ENCODE data around the gene VSTM2L.

Gene VSTM2L

GRCh38 chr20:37911838-37912281, 8.9 kb downstream of the VSTM2L start:
- Histone ChIP-seq H3K27ac (ENCODE audit: low read length) (0 out of 2 replicates have a peak overlapping the region, but pooled peaks have one; percentile 1), H3K4me3 (ENCODE audit: low read length) (peak overlapping the region; percentile 57), H3K36me3 (replicated peaks; ENCODE audit: low read depth, low read length) (no peaks in the 10 kb centered on the region), H3K4me2 (ENCODE audit: low read length) (peak overlapping the region; percentile 74), H3K27me3 (ENCODE audit: low read depth, low read length) (no peaks in the 10 kb centered on the region), H3K4me1 (ENCODE audit: low read length) (peaks cover 39% of the 10 kb centered on the region), H4K20me1 (ENCODE audit: insufficient read depth, low read length) (no peaks in the 10 kb centered on the region), H3K9ac (ENCODE audit: low read length) (peak overlapping the region; percentile 44), H3K9me3 (ENCODE audit: insufficient read depth, low read length) (no peaks in the 10 kb centered on the region), H3K79me2 (ENCODE audit: low read length) (no peaks in the 10 kb centered on the region), H2AFZ (ENCODE audit: low read depth, low read length) (peak overlapping the region; percentile 52)
- TF ChIP-seq EZH2phosphoT487 (IDR thresholded peaks at IDR 0.05; ENCODE audit: low read depth) (no peak), CTCF (IDR thresholded peaks at IDR 0.05; ENCODE audit: low read depth, low read length) (peak; percentile 30)

GRCh38 chr20:37912874-37913273, 9.9 kb downstream of the VSTM2L start:
- Histone ChIP-seq H3K79me2 (ENCODE audit: low read length) (no peaks in the 10 kb centered on the region), H3K4me3 (ENCODE audit: low read length) (peak overlapping the region; percentile 57; the same call in 1 of the 2 replicates), H3K36me3 (replicated peaks; ENCODE audit: low read depth, low read length) (no peaks in the 10 kb centered on the region), H3K4me1 (ENCODE audit: low read length) (peaks cover 39% of the 10 kb centered on the region), H3K27me3 (ENCODE audit: low read depth, low read length) (no peaks in the 10 kb centered on the region), H3K9me3 (ENCODE audit: insufficient read depth, low read length) (no peaks in the 10 kb centered on the region), H3K27ac (ENCODE audit: low read length) (no peak overlapping the region), H3K9ac (ENCODE audit: low read length) (peak overlapping the region; percentile 44; the same call in 1 of the 2 replicates), H4K20me1 (ENCODE audit: insufficient read depth, low read length) (no peaks in the 10 kb centered on the region), H2AFZ (ENCODE audit: low read depth, low read length) (no peak overlapping the region), H3K4me2 (ENCODE audit: low read length) (peak overlapping the region; percentile 74)
- TF ChIP-seq EZH2phosphoT487 (IDR thresholded peaks at IDR 0.05; ENCODE audit: low read depth) (no peak), CTCF (IDR thresholded peaks at IDR 0.05; ENCODE audit: low read depth, low read length) (no peak)

GRCh38 chr20:37913567-37914366, 10.8 kb downstream of the VSTM2L start:
- Histone ChIP-seq H3K79me2 (ENCODE audit: low read length) (no peaks in the 10 kb centered on the region), H2AFZ (ENCODE audit: low read depth, low read length) (no peak overlapping the region), H3K4me3 (ENCODE audit: low read length) (no peak overlapping the region), H3K4me1 (ENCODE audit: low read length) (peaks cover 40% of the 10 kb centered on the region), H3K27me3 (ENCODE audit: low read depth, low read length) (no peaks in the 10 kb centered on the region), H3K27ac (ENCODE audit: low read length) (no peak overlapping the region), H3K4me2 (ENCODE audit: low read length) (no peak overlapping the region), H3K9me3 (ENCODE audit: insufficient read depth, low read length) (no peaks in the 10 kb centered on the region), H3K36me3 (replicated peaks; ENCODE audit: low read depth, low read length) (no peaks in the 10 kb centered on the region), H3K9ac (ENCODE audit: low read length) (no peak overlapping the region), H4K20me1 (ENCODE audit: insufficient read depth, low read length) (no peaks in the 10 kb centered on the region)
- TF ChIP-seq CTCF (IDR thresholded peaks at IDR 0.05; ENCODE audit: low read depth, low read length) (no peak), EZH2phosphoT487 (IDR thresholded peaks at IDR 0.05; ENCODE audit: low read depth) (no peak)

- H3K9me3 ChIP-seq (ENCODE audit: insufficient read depth, low read length), result no peaks in the 10 kb centered on the region
- peak overlapping the region; percentile 41 for H3K4me3 ChIP-seq (ENCODE audit: low read length)
- H3K27me3 ChIP-seq (ENCODE audit: low read depth, low read length), result no peaks in the 10 kb centered on the region
- H3K4me2 ChIP-seq (ENCODE audit: low read length), result peak overlapping the region; percentile 63
- H3K4me1 ChIP-seq (ENCODE audit: low read length), result peaks cover 46% of the 10 kb centered on the region
- peak overlapping the region; percentile 43 for H2AFZ ChIP-seq (ENCODE audit: low read depth, low read length)
- H3K79me2 ChIP-seq (ENCODE audit: low read length), result no peaks in the 10 kb centered on the region
- H3K36me3 ChIP-seq (replicated peaks; ENCODE audit: low read depth, low read length), result no peaks in the 10 kb centered on the region
- TF ChIP-seq CTCF (IDR thresholded peaks at IDR 0.05; ENCODE audit: low read depth, low read length) (no peak), EZH2phosphoT487 (IDR thresholded peaks at IDR 0.05; ENCODE audit: low read depth) (no peak)
- H3K27ac ChIP-seq (ENCODE audit: low read length), result peak overlapping the region; percentile 37; the same call in 1 of the 2 replicates
- peak overlapping the region; percentile 49 for H3K9ac ChIP-seq (ENCODE audit: low read length)
- H4K20me1 ChIP-seq (ENCODE audit: insufficient read depth, low read length), result no peaks in the 10 kb centered on the region
Measured at GRCh38 chr20:37914367-37914671, 11.4 kb downstream of the VSTM2L start.

All from OCI-LY3 (cell line).